WTC11 (cell line): ENCODE data around the gene ITPRIP. TPM values are rescaled to one million over a fixed set of nuclear protein-coding genes. Genes with fewer than 3 reads are reported as not detected.

ENCODE experiments used
- ATAC-seq: fragments of 200-7000 bp; cut with Tn5 transposase; 2 replicates; pipeline ENCODE4 v1.10.0; 2021; ENCODE audit warnings: mild to moderate bottlenecking, moderate library complexity
- CTCF ChIA-PET: fragments of 300-600 bp; sonication (Branson Sonifier 250); formaldehyde crosslinking; loops from one replicate; lab custom pipeline; 2021; ENCODE audit warnings: antibody characterized with exemption; lab: Charles Lee
- POLR2A ChIA-PET: fragments of 350-600 bp; sonication (Branson Sonifier 250); formaldehyde crosslinking; loops from one replicate; lab custom pipeline; 2021; ENCODE audit warnings: antibody characterized with exemption; lab: Charles Lee
- DNase-seq: peaks from one replicate; pipeline ENCODE4 v3.0.0; 2021; ENCODE audit warnings: low spot score
- H3K27ac Mint-ChIP-seq: 2 replicates; pipeline ENCODE4 v1.8.0; 2021; ENCODE audit warnings: mixed read lengths
- H3K27me3 Mint-ChIP-seq: 2 replicates; pipeline ENCODE4 v1.8.0; 2021; ENCODE audit warnings: low read depth, mild to moderate bottlenecking, moderate library complexity, mixed read lengths
- H3K36me3 Mint-ChIP-seq: 2 replicates; pipeline ENCODE4 v1.8.0; 2021; ENCODE audit warnings: mixed read lengths
- H3K4me1 Mint-ChIP-seq: 2 replicates; pipeline ENCODE4 v1.8.0; 2022; ENCODE audit warnings: mixed read lengths
- H3K4me3 Mint-ChIP-seq: 2 replicates; pipeline ENCODE4 v1.8.0; 2021; ENCODE audit warnings: mild to moderate bottlenecking, moderate library complexity, mixed read lengths
- H3K9me3 Mint-ChIP-seq: 2 replicates; pipeline ENCODE4 v1.8.0; 2021; ENCODE audit warnings: mixed read lengths
- FOXK1 ChIP-seq: sonication (generic); formaldehyde crosslinking; IDR thresholded peaks from 2 replicates; pipeline ENCODE4 v1.8.0; 2022; ENCODE audit warnings: mild to moderate bottlenecking, moderate library complexity, missing genetic modification reagents
- GABPB1 ChIP-seq: sonication (generic); formaldehyde crosslinking; IDR thresholded peaks from 2 replicates; pipeline ENCODE4 v1.8.1; 2023; ENCODE audit warnings: mild to moderate bottlenecking, missing genetic modification reagents
- JUN ChIP-seq: sonication (generic); formaldehyde crosslinking; IDR thresholded peaks from 2 replicates; pipeline ENCODE4 v1.8.0; 2023; ENCODE audit warnings: mild to moderate bottlenecking, missing genetic modification reagents
- KAT7 ChIP-seq: sonication (generic); formaldehyde crosslinking; IDR thresholded peaks from 2 replicates; pipeline ENCODE4 v1.8.1; 2023; ENCODE audit warnings: missing genetic modification reagents, mild to moderate bottlenecking, borderline replicate concordance
- MXD4 ChIP-seq: fragments of 250-450 bp; sonication (Bioruptor Pico); IDR thresholded peaks from 2 replicates; pipeline ENCODE4 v1.8.0; 2021; ENCODE audit warnings: mild to moderate bottlenecking, moderate library complexity, borderline replicate concordance
- NFYB ChIP-seq: sonication (generic); formaldehyde crosslinking; conservative IDR thresholded peaks from 2 replicates; pipeline ENCODE4 v1.8.0; 2022; ENCODE audit warnings: low read depth, missing genetic modification reagents
- ZBTB21 ChIP-seq: sonication (generic); formaldehyde crosslinking; IDR thresholded peaks from 2 replicates; pipeline ENCODE4 v1.8.1; 2023; ENCODE audit warnings: mild to moderate bottlenecking, missing genetic modification reagents, borderline replicate concordance
- ZNF121 ChIP-seq: sonication (generic); formaldehyde crosslinking; IDR thresholded peaks from 2 replicates; pipeline ENCODE4 v1.8.0; 2023; ENCODE audit warnings: missing genetic modification reagents
- ZNF138 ChIP-seq: sonication (generic); formaldehyde crosslinking; conservative IDR thresholded peaks from 2 replicates; pipeline ENCODE4 v1.8.1; 2022; ENCODE audit warnings: mild to moderate bottlenecking, moderate library complexity, missing genetic modification reagents
- ZNF219 ChIP-seq: sonication (generic); formaldehyde crosslinking; IDR thresholded peaks from 2 replicates; pipeline ENCODE4 v1.8.0; 2023; ENCODE audit warnings: missing genetic modification reagents, mild to moderate bottlenecking, borderline replicate concordance
- ZNF416 ChIP-seq: fragments of 250-450 bp; sonication (Bioruptor Pico); IDR thresholded peaks from 2 replicates; pipeline ENCODE4 v1.9.0; 2021; ENCODE audit warnings: mild to moderate bottlenecking, inconsistent platforms
- ZNF423 ChIP-seq: fragments of 250-450 bp; sonication (Bioruptor Pico); IDR thresholded peaks from 2 replicates; pipeline ENCODE4 v2.1.2; 2022; ENCODE audit warnings: mild to moderate bottlenecking, moderate library complexity
- total RNA-seq: library from RNA; stranded (reverse); gene quantifications from 3 replicates; pipeline ENCODE4 v1.2.3, GENCODE V29; 2021
- TF ChIP-seq, protein P1 (sequence below): fragments of 250-450 bp; sonication (Bioruptor Pico); IDR thresholded peaks from 2 replicates; pipeline ENCODE4 v2.1.2; 2022; ENCODE audit warnings: mild to moderate bottlenecking, moderate library complexity
- TF ChIP-seq, protein P2 (sequence below): sonication (generic); formaldehyde crosslinking; IDR thresholded peaks from 2 replicates; pipeline ENCODE4 v1.8.1; 2022; ENCODE audit warnings: low read depth, missing genetic modification reagents, borderline replicate concordance
- TF ChIP-seq, protein P3 (sequence below): sonication (generic); formaldehyde crosslinking; conservative IDR thresholded peaks from 2 replicates; pipeline ENCODE4 v1.8.1; 2022; ENCODE audit warnings: mild to moderate bottlenecking, missing genetic modification reagents
- TF ChIP-seq, protein P4 (sequence below): sonication (generic); formaldehyde crosslinking; IDR thresholded peaks from 2 replicates; pipeline ENCODE4 v1.8.0; 2022; ENCODE audit warnings: missing genetic modification reagents
- TF ChIP-seq, protein P5 (sequence below): sonication (generic); formaldehyde crosslinking; IDR thresholded peaks from 2 replicates; pipeline ENCODE4 v1.8.1; 2023; ENCODE audit warnings: mild to moderate bottlenecking, missing genetic modification reagents, moderate library complexity
- TF ChIP-seq, protein P6 (sequence below): fragments of 250-450 bp; sonication (Bioruptor Pico); IDR thresholded peaks from 2 replicates; pipeline ENCODE4 v1.9.0; 2021; ENCODE audit warnings: mild to moderate bottlenecking
- TF ChIP-seq, protein P7 (sequence below): sonication (generic); formaldehyde crosslinking; IDR thresholded peaks from 2 replicates; pipeline ENCODE4 v1.8.0; 2022; ENCODE audit warnings: mild to moderate bottlenecking, missing genetic modification reagents
- TF ChIP-seq, protein P8 (sequence below): sonication (generic); formaldehyde crosslinking; IDR thresholded peaks from 2 replicates; pipeline ENCODE4 v1.8.1; 2022; ENCODE audit warnings: missing genetic modification reagents, borderline replicate concordance
- TF ChIP-seq, protein P9 (sequence below): sonication (generic); formaldehyde crosslinking; IDR thresholded peaks from 2 replicates; pipeline ENCODE4 v1.8.1; 2023; ENCODE audit warnings: mild to moderate bottlenecking, missing genetic modification reagents, borderline replicate concordance

Gene ITPRIP
- total RNA-seq, 1 experiment from 2014 or later, result 16.8 TPM

DNA sequence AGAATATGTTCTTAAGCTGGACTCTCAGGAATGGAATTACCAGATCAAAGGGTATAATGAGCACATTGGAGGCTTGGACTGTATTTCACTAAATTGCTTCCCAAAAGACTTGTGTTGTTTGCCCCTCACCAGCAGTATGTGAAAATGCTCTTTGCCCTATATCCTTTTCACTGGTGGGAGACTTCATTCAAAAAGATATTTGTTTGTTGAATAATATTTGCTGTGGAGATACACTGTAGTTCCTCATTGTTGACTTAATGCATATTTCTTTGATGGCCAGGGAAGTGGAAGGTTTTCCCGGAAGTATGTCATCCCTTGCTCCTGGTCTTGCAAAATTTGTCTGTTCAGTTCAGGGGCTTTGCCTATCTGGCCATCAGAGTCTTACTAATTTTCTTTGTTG lies 49.9 kb downstream of the ITPRIP start:
- DNase-seq, result no peak
- peaks cover 3% of the 10 kb centered on the region; the same call in 1 of the 2 replicates for H3K9me3 Mint-ChIP-seq
- ChIA-PET CTCF (interaction anchor here (0.7 to 4.4 kb wide), 3 partner anchors 13 to 147 kb away, joined by 3 to 19 read pairs (median 15); partner anchors contain the start of gene CFAP58), POLR2A (no interaction called here)
- peaks cover 26% of the 10 kb centered on the region for H3K4me1 Mint-ChIP-seq
- TF ChIP-seq GABPB1 (CRISPR knock-in tag), result peak; percentile 62
- TF ChIP-seq, protein P1, sequence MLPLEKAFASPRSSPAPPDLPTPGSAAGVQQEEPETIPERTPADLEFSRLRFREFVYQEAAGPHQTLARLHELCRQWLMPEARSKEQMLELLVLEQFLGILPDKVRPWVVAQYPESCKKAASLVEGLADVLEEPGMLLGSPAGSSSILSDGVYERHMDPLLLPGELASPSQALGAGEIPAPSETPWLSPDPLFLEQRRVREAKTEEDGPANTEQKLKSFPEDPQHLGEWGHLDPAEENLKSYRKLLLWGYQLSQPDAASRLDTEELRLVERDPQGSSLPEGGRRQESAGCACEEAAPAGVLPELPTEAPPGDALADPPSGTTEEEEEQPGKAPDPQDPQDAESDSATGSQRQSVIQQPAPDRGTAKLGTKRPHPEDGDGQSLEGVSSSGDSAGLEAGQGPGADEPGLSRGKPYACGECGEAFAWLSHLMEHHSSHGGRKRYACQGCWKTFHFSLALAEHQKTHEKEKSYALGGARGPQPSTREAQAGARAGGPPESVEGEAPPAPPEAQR (CRISPR knock-in tag), result no peak
- no peaks in the 10 kb centered on the region for H3K36me3 Mint-ChIP-seq
- peaks cover 7% of the 10 kb centered on the region for H3K27me3 Mint-ChIP-seq
- no peak overlapping the region for H3K4me3 Mint-ChIP-seq
- H3K27ac Mint-ChIP-seq, result no peak overlapping the region
- ATAC-seq, result no peak

DNA sequence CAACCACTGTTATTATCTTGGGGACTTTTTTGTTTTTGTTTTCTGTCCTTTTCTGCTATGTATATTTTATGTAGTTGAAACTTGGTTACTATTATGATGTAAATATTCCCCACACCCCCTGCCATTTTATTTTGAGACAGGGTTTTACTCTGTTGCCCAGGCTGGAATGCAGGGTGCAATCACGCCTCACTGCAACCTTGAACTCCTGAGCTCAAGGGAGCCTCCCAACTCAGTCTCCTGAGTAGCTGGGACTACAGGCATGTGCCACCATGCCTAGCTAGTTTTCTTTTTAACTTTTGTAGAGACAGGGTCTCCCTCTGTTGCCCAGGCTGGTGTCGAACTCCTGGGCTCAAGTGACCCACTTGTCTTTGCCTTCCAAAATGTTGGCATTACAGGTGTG lies 51.3 kb downstream of the ITPRIP start:
- peaks cover 7% of the 10 kb centered on the region for H3K27me3 Mint-ChIP-seq
- peaks cover 3% of the 10 kb centered on the region; the same call in 1 of the 2 replicates for H3K9me3 Mint-ChIP-seq
- TF ChIP-seq, protein P2, sequence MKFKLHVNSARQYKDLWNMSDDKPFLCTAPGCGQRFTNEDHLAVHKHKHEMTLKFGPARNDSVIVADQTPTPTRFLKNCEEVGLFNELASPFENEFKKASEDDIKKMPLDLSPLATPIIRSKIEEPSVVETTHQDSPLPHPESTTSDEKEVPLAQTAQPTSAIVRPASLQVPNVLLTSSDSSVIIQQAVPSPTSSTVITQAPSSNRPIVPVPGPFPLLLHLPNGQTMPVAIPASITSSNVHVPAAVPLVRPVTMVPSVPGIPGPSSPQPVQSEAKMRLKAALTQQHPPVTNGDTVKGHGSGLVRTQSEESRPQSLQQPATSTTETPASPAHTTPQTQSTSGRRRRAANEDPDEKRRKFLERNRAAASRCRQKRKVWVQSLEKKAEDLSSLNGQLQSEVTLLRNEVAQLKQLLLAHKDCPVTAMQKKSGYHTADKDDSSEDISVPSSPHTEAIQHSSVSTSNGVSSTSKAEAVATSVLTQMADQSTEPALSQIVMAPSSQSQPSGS (CRISPR knock-in tag), result no peak
- no peak for TF ChIP-seq KAT7
- TF ChIP-seq, protein P3, sequence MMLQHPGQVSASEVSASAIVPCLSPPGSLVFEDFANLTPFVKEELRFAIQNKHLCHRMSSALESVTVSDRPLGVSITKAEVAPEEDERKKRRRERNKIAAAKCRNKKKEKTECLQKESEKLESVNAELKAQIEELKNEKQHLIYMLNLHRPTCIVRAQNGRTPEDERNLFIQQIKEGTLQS (CRISPR knock-in tag), result no peak
- no peak for TF ChIP-seq ZBTB21 (CRISPR knock-in tag)
- TF ChIP-seq, protein P4, sequence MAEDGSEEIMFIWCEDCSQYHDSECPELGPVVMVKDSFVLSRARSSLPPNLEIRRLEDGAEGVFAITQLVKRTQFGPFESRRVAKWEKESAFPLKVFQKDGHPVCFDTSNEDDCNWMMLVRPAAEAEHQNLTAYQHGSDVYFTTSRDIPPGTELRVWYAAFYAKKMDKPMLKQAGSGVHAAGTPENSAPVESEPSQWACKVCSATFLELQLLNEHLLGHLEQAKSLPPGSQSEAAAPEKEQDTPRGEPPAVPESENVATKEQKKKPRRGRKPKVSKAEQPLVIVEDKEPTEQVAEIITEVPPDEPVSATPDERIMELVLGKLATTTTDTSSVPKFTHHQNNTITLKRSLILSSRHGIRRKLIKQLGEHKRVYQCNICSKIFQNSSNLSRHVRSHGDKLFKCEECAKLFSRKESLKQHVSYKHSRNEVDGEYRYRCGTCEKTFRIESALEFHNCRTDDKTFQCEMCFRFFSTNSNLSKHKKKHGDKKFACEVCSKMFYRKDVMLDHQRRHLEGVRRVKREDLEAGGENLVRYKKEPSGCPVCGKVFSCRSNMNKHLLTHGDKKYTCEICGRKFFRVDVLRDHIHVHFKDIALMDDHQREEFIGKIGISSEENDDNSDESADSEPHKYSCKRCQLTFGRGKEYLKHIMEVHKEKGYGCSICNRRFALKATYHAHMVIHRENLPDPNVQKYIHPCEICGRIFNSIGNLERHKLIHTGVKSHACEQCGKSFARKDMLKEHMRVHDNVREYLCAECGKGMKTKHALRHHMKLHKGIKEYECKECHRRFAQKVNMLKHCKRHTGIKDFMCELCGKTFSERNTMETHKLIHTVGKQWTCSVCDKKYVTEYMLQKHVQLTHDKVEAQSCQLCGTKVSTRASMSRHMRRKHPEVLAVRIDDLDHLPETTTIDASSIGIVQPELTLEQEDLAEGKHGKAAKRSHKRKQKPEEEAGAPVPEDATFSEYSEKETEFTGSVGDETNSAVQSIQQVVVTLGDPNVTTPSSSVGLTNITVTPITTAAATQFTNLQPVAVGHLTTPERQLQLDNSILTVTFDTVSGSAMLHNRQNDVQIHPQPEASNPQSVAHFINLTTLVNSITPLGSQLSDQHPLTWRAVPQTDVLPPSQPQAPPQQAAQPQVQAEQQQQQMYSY (CRISPR knock-in tag), result no peak
- TF ChIP-seq FOXK1 (CRISPR knock-in tag), result no peak
- TF ChIP-seq ZNF423 (CRISPR knock-in tag), result no peak
- TF ChIP-seq, protein P5, sequence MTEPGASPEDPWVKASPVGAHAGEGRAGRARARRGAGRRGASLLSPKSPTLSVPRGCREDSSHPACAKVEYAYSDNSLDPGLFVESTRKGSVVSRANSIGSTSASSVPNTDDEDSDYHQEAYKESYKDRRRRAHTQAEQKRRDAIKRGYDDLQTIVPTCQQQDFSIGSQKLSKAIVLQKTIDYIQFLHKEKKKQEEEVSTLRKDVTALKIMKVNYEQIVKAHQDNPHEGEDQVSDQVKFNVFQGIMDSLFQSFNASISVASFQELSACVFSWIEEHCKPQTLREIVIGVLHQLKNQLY (CRISPR knock-in tag), result no peak
- no peak for TF ChIP-seq ZNF219
- no peak for TF ChIP-seq JUN (CRISPR knock-in tag)
- TF ChIP-seq, protein P6, sequence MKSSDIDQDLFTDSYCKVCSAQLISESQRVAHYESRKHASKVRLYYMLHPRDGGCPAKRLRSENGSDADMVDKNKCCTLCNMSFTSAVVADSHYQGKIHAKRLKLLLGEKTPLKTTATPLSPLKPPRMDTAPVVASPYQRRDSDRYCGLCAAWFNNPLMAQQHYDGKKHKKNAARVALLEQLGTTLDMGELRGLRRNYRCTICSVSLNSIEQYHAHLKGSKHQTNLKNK (CRISPR knock-in tag), result no peak
- no peak for TF ChIP-seq MXD4
- no peak for TF ChIP-seq ZNF121 (CRISPR knock-in tag)
- TF ChIP-seq, protein P7, sequence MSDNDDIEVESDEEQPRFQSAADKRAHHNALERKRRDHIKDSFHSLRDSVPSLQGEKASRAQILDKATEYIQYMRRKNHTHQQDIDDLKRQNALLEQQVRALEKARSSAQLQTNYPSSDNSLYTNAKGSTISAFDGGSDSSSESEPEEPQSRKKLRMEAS (CRISPR knock-in tag), result no peak
- TF ChIP-seq, protein P8, sequence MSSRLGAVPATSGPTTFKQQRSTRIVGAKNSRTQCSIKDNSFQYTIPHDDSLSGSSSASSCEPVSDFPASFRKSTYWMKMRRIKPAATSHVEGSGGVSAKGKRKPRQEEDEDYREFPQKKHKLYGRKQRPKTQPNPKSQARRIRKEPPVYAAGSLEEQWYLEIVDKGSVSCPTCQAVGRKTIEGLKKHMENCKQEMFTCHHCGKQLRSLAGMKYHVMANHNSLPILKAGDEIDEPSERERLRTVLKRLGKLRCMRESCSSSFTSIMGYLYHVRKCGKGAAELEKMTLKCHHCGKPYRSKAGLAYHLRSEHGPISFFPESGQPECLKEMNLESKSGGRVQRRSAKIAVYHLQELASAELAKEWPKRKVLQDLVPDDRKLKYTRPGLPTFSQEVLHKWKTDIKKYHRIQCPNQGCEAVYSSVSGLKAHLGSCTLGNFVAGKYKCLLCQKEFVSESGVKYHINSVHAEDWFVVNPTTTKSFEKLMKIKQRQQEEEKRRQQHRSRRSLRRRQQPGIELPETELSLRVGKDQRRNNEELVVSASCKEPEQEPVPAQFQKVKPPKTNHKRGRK (CRISPR knock-in tag), result no peak
- no peak for TF ChIP-seq ZNF416 (CRISPR knock-in tag)
- TF ChIP-seq, protein P9, sequence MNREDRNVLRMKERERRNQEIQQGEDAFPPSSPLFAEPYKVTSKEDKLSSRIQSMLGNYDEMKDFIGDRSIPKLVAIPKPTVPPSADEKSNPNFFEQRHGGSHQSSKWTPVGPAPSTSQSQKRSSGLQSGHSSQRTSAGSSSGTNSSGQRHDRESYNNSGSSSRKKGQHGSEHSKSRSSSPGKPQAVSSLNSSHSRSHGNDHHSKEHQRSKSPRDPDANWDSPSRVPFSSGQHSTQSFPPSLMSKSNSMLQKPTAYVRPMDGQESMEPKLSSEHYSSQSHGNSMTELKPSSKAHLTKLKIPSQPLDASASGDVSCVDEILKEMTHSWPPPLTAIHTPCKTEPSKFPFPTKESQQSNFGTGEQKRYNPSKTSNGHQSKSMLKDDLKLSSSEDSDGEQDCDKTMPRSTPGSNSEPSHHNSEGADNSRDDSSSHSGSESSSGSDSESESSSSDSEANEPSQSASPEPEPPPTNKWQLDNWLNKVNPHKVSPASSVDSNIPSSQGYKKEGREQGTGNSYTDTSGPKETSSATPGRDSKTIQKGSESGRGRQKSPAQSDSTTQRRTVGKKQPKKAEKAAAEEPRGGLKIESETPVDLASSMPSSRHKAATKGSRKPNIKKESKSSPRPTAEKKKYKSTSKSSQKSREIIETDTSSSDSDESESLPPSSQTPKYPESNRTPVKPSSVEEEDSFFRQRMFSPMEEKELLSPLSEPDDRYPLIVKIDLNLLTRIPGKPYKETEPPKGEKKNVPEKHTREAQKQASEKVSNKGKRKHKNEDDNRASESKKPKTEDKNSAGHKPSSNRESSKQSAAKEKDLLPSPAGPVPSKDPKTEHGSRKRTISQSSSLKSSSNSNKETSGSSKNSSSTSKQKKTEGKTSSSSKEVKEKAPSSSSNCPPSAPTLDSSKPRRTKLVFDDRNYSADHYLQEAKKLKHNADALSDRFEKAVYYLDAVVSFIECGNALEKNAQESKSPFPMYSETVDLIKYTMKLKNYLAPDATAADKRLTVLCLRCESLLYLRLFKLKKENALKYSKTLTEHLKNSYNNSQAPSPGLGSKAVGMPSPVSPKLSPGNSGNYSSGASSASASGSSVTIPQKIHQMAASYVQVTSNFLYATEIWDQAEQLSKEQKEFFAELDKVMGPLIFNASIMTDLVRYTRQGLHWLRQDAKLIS (CRISPR knock-in tag), result no peak
- TF ChIP-seq ZNF138, result no peak
- no peak for TF ChIP-seq NFYB (CRISPR knock-in tag)
- ATAC-seq (no peak), DNase-seq (no peak)
- POLR2A ChIA-PET, result no interaction called here
- CTCF ChIA-PET, result interaction anchor here (0.9 to 4.4 kb wide), 4 partner anchors 11 to 19 kb away, joined by 3 to 19 read pairs (median 5); no protein-coding TSS in a partner anchor
- H3K36me3 Mint-ChIP-seq, result no peaks in the 10 kb centered on the region
- peaks cover 17% of the 10 kb centered on the region for H3K4me1 Mint-ChIP-seq
- no peak overlapping the region for H3K4me3 Mint-ChIP-seq
- H3K27ac Mint-ChIP-seq, result no peak overlapping the region
